Neural cell (in vitro differentiated cells): ENCODE results near the gene RTF1. TPM values are rescaled to one million over a fixed set of nuclear protein-coding genes. Genes with fewer than 3 reads are reported as not detected.

Experiments used
- H2AFZ ChIP-seq: fragments of 200-600, 300-800 bp; sonication (generic), shearing (Covaris generic); 2 replicates; pipeline ENCODE4 v1.6.0; 2014; ENCODE audit warnings: low read depth, mild to moderate bottlenecking, antibody characterized with exemption, low read length, moderate library complexity
- H3F3A ChIP-seq: fragments of 200-600 bp; shearing (Covaris generic); 2 replicates; pipeline ENCODE4 v1.6.1; 2016; ENCODE audit warnings: mild to moderate bottlenecking, moderate library complexity, mixed read lengths, antibody characterized with exemption, low read length; ENCODE audit not compliant: insufficient read depth, poor library complexity, severe bottlenecking
- H3K27ac ChIP-seq: fragments of 200-600, 300-800 bp; sonication (generic), shearing (Covaris generic); 2 replicates; pipeline ENCODE4 v1.5.1; 2014; ENCODE audit warnings: mild to moderate bottlenecking, low read length, moderate library complexity
- H3K27me3 ChIP-seq: fragments of 300-800, 200-600 bp; sonication (generic), shearing (Covaris generic); 2 replicates; pipeline ENCODE4 v1.6.0; 2014; ENCODE audit warnings: mild to moderate bottlenecking, low read depth, low read length, moderate library complexity; ENCODE audit not compliant: insufficient read depth
- H3K36me3 ChIP-seq: fragments of 300-800, 200-600 bp; sonication (generic), shearing (Covaris generic); 2 replicates; pipeline ENCODE4 v1.5.1; 2014; ENCODE audit warnings: mild to moderate bottlenecking, antibody characterized with exemption, low read length, moderate library complexity; ENCODE audit not compliant: insufficient read depth
- H3K4me2 ChIP-seq: fragments of 300-800, 200-600 bp; sonication (generic), shearing (Covaris generic); 2 replicates; pipeline ENCODE4 v1.6.0; 2014; ENCODE audit warnings: mild to moderate bottlenecking, low read length
- H3K4me3 ChIP-seq: fragments of 300-800, 200-600 bp; sonication (generic), shearing (Covaris generic); 2 replicates; pipeline ENCODE4 v1.5.1; 2014; ENCODE audit warnings: mild to moderate bottlenecking, low read length, moderate library complexity
- H3K79me2 ChIP-seq: fragments of 200-600 bp; shearing (Covaris generic); replicated peaks from 2 replicates; pipeline ENCODE4 v1.6.0; 2014; ENCODE audit warnings: mild to moderate bottlenecking, low read length, moderate library complexity; ENCODE audit not compliant: insufficient read depth
- H3K9ac ChIP-seq: fragments of 300-800, 200-600 bp; sonication (generic), shearing (Covaris generic); 2 replicates; pipeline ENCODE4 v1.6.1; 2016; ENCODE audit warnings: mild to moderate bottlenecking, low read length, mixed read lengths
- H3K9me2 ChIP-seq: fragments of 200-600 bp; shearing (Covaris generic); 2 replicates; pipeline ENCODE4 v1.6.1; 2016; ENCODE audit warnings: mild to moderate bottlenecking, low read length, mixed read lengths; ENCODE audit not compliant: insufficient read depth
- H3K9me3 ChIP-seq: fragments of 200-600, 300-800 bp; sonication (generic), shearing (Covaris generic); 2 replicates; pipeline ENCODE4 v1.6.1; 2016; ENCODE audit warnings: mild to moderate bottlenecking, mixed run types, low read length, moderate library complexity, mixed read lengths
- H4K20me1 ChIP-seq: fragments of 200-600 bp; shearing (Covaris generic); 2 replicates; pipeline ENCODE4 v1.6.1; 2016; ENCODE audit warnings: mild to moderate bottlenecking, mixed run types; ENCODE audit not compliant: insufficient read depth
- CTCF ChIP-seq: fragments of 450-650 bp; IDR thresholded peaks from 2 replicates; pipeline ENCODE4 v1.5.1; 2014; ENCODE audit warnings: antibody characterized with exemption, mild to moderate bottlenecking, moderate library complexity; ENCODE audit not compliant: poor library complexity, severe bottlenecking
- EP300 ChIP-seq: fragments of 450-650 bp; conservative IDR thresholded peaks from 2 replicates; pipeline ENCODE4 v1.6.1; 2014; ENCODE audit warnings: antibody characterized with exemption, mild to moderate bottlenecking, moderate library complexity; ENCODE audit not compliant: poor library complexity, severe bottlenecking
- EZH2 ChIP-seq: fragments of 200-600, 300-800 bp; shearing (Covaris generic), sonication (generic); IDR thresholded peaks from 2 replicates; pipeline ENCODE4 v1.6.1; 2014; ENCODE audit warnings: antibody characterized with exemption, low read length, borderline replicate concordance, mild to moderate bottlenecking; ENCODE audit not compliant: insufficient read depth, poor library complexity, severe bottlenecking
- MXI1 ChIP-seq: fragments of 450-650 bp; conservative IDR thresholded peaks from 2 replicates; pipeline ENCODE4 v1.6.1; 2014; ENCODE audit warnings: antibody characterized with exemption, mild to moderate bottlenecking; ENCODE audit not compliant: poor library complexity, severe bottlenecking
- RAD21 ChIP-seq: fragments of 450-650 bp; conservative IDR thresholded peaks from 2 replicates; pipeline ENCODE4 v1.6.1; 2014; ENCODE audit warnings: antibody characterized with exemption, mild to moderate bottlenecking, moderate library complexity
- REST ChIP-seq: IDR thresholded peaks from 2 replicates; pipeline ENCODE4 v1.6.1; 2012; ENCODE audit warnings: borderline replicate concordance
- TAF1 ChIP-seq: IDR thresholded peaks from 2 replicates; pipeline ENCODE4 v1.6.1; 2012; ENCODE audit warnings: low read depth
- polyA plus RNA-seq: library from polyadenylated mRNA; depleted of rRNA; stranded (reverse); fragments of >200 nt; gene quantifications from 2 replicates; pipeline ENCODE4 v1.2.3, GENCODE V29; 2014

The RTF1 gene
- polyA plus RNA-seq, 1 donor from 2014 or later = 84.1 TPM

DNA sequence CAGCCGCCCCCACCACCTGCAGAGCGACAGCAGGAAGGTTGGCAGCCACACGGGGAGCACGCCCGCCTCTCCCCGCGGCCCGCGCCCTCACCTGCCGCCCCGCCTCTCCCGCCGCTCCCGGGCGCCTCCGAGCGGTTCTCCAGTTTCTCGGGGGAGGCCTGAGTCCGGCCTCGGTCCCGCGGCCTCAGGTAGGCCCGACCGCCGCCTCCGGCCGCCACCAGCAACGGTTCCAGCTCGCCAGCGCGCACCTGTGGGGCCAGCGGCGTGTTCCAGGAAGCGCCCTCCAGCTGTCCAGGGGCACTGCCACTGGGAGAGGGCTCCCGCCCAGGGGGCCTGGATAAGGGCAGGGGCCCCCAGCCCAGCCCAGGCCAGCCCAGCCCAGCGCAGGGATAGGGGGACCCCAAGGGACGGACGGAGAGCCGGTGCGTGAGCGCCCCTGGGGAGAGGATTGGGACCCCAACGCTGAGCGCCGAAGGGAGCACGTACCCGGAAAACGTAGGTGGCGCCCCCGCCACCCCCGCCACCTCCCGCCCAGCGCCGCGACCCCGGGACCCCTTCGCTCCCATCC, 94.5 kb downstream of the RTF1 start:
- Histone ChIP-seq H4K20me1 (no peaks in the 10 kb centered on the region), H3F3A (no peaks in the 10 kb centered on the region), H3K9ac (no peak overlapping the region), H3K4me2 (no peak overlapping the region), H2AFZ (no peak overlapping the region), H3K4me3 (peak overlapping the region; percentile 52), H3K36me3 (no peaks in the 10 kb centered on the region), H3K9me3 (no peaks in the 10 kb centered on the region), H3K27me3 (peaks cover 71% of the 10 kb centered on the region), H3K9me2 (no peaks in the 10 kb centered on the region), H3K79me2 (no peaks in the 10 kb centered on the region), H3K27ac (no peak overlapping the region)
- no peak for TF ChIP-seq CTCF

GRCh38 chr15:41511899-41512369, 95.0 kb downstream of the RTF1 start:
- no peak overlapping the region for H2AFZ ChIP-seq
- TF ChIP-seq EZH2 (peak; percentile 78), EP300 (no peak)
- H3K9me3 ChIP-seq = no peaks in the 10 kb centered on the region
- H3K79me2 ChIP-seq = no peaks in the 10 kb centered on the region
- H3K9me2 ChIP-seq = no peaks in the 10 kb centered on the region
- H3F3A ChIP-seq = no peaks in the 10 kb centered on the region
- H3K4me2 ChIP-seq = no peak overlapping the region
- H4K20me1 ChIP-seq = no peaks in the 10 kb centered on the region
- no peak overlapping the region for H3K9ac ChIP-seq
- H3K36me3 ChIP-seq = no peaks in the 10 kb centered on the region
- H3K27me3 ChIP-seq = peaks cover 69% of the 10 kb centered on the region
- no peak overlapping the region for H3K27ac ChIP-seq
- H3K4me3 ChIP-seq = peak overlapping the region; percentile 52

DNA sequence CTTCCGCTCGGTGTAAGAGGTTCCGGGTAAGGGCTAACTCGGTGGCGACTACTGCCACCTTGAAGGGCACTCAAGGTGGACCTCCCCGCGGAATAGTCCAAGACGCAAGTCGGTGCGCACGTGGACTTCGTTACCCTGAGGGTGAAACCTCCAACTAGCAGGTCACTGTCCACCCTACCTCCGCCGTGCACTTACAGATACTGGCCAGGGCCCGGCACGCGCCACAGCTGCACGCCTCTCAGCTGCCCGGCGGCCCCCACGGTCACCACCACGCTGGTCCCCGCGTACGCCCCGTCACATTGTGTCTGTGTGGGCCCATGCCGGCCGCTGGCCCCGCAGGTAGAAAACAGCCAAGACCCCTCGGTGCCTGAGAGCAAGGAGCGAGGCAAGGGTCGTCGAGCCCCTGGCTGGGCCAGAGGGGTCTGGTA, 95.6 kb downstream of the RTF1 start:
- Histone ChIP-seq H3K9ac (no peak overlapping the region), H3K9me3 (no peaks in the 10 kb centered on the region), H3K4me3 (peak overlapping the region; percentile 42), H3F3A (no peaks in the 10 kb centered on the region), H3K4me2 (no peak overlapping the region), H3K27ac (no peak overlapping the region), H3K9me2 (no peaks in the 10 kb centered on the region), H2AFZ (no peak overlapping the region), H3K36me3 (no peaks in the 10 kb centered on the region), H3K79me2 (no peaks in the 10 kb centered on the region), H4K20me1 (no peaks in the 10 kb centered on the region), H3K27me3 (peaks cover 64% of the 10 kb centered on the region)
- TF ChIP-seq REST (no peak), MXI1 (no peak), EZH2 (no peak), TAF1 (no peak), EP300 (no peak), RAD21 (no peak)
